ENCODE measurements around the gene TIGD6.
"Not testable (repeated sequence)": the region's sequence is repeated elsewhere in the genome, so short reads cannot be mapped to it uniquely, and the experiment has no call there.

The TIGD6 gene

GRCh38 chr5:149969181-149969930 lies 31.1 kb downstream of the TIGD6 start:
- no peak for DNase-seq

- DNase-seq: no peak
Observed at GRCh38 chr5:149966946-149967345, 33.5 kb downstream of the TIGD6 start.

- DNase-seq: no peak
Observed at GRCh38 chr5:149963729-149964128, 36.7 kb downstream of the TIGD6 start.

GRCh38 chr5:149962601-149963300 lies 37.7 kb downstream of the TIGD6 start:
- DNase-seq: no peak

- no peak for DNase-seq
Observed at GRCh38 chr5:149961957-149962409, 38.5 kb downstream of the TIGD6 start.

GRCh38 chr5:149961186-149961685 lies 39.2 kb downstream of the TIGD6 start:
- no peak for DNase-seq

- peak; percentile 93 for DNase-seq
Observed at GRCh38 chr5:149960272-149961185, 39.9 kb downstream of the TIGD6 start, which contains the start of gene SLC26A2. Gene SLC26A2 (plus strand): TSS chr5:149960758. CDS start chr5:149977653, 16,895 bp downstream.

GRCh38 chr5:149959406-149960236 lies 40.8 kb downstream of the TIGD6 start:
- DNase-seq: peak; percentile 19

GRCh38 chr5:149957855-149958254 lies 42.6 kb downstream of the TIGD6 start:
- no peak for DNase-seq

GRCh38 chr5:149956685-149957084 lies 43.8 kb downstream of the TIGD6 start:
- DNase-seq: no peak

GRCh38 chr5:149954798-149955197 lies 45.7 kb downstream of the TIGD6 start:
- no peak for DNase-seq

GRCh38 chr5:149953436-149954121 lies 46.9 kb downstream of the TIGD6 start:
- DNase-seq: no peak

GRCh38 chr5:149951138-149951749 lies 49.2 kb downstream of the TIGD6 start:
- DNase-seq: no peak

- DNase-seq: no peak
Observed at GRCh38 chr5:149948993-149949392, 51.5 kb downstream of the TIGD6 start.

- DNase-seq: no peak
Observed at GRCh38 chr5:149946118-149946517, 54.3 kb downstream of the TIGD6 start.

- DNase-seq: no peak
Observed at GRCh38 chr5:149944666-149945065, 55.8 kb downstream of the TIGD6 start, which contains the start of gene PDE6A. Gene PDE6A (minus strand): TSS chr5:149944793. CDS start chr5:149944673, 120 bp downstream.

GRCh38 chr5:149943177-149943949 lies 57.1 kb downstream of the TIGD6 start:
- not testable (repeated sequence) for DNase-seq
